GOT3 (cell line): ENCODE results near the gene CISD2.
A peak's percentile ranks its signal among the peaks of the same experiment; 100 is the strongest.
"Not testable (repeated sequence)": the region's sequence is repeated elsewhere in the genome, so short reads cannot be mapped to it uniquely, and the experiment has no call there.

Experiments
- DNase-seq: peaks from one replicate; lab custom pipeline; 2025; ENCODE audit warnings: mixed read lengths; lab: John Stamatoyannopoulos, UW

The CISD2 gene, protein sequence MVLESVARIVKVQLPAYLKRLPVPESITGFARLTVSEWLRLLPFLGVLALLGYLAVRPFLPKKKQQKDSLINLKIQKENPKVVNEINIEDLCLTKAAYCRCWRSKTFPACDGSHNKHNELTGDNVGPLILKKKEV

GRCh38 chr4:102868781-102869568 is at the start of gene CISD2:
TSS of gene CISD2 (plus strand) at chr4:102868992. CDS start at chr4:102869085, 93 bp downstream.
- DNase-seq: peak; percentile 68

- DNase-seq: not testable (repeated sequence)
Measured at GRCh38 chr4:102819100-102819499, 49.7 kb upstream of the CISD2 start.

GRCh38 chr4:102819588-102820365 is 49.0 kb upstream of the CISD2 start:
- no peak for DNase-seq

DNA sequence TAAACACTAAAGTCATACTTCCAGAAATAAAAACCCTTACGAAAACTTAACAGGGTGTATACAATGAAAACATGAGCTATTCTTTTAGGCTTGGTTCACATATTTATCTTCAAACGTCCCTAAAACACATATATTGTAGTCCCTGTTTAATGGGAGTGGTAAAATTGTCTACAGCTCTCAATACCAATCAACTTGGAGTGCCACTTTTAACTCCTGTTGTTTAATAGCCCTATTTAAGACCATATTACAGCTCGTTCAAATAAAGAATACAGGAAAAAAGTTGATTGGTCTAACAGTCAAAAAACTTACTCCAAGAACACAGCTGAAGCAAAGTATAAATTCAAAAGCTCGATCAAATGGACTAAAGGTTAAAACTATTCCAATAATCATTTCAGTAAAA is 45.3 kb upstream of the CISD2 start:
- DNase-seq: no peak

- DNase-seq: no peak
Measured at GRCh38 chr4:102823897-102824296, 44.9 kb upstream of the CISD2 start.

- no peak for DNase-seq
Measured at GRCh38 chr4:102824398-102824797, 44.4 kb upstream of the CISD2 start.

DNA sequence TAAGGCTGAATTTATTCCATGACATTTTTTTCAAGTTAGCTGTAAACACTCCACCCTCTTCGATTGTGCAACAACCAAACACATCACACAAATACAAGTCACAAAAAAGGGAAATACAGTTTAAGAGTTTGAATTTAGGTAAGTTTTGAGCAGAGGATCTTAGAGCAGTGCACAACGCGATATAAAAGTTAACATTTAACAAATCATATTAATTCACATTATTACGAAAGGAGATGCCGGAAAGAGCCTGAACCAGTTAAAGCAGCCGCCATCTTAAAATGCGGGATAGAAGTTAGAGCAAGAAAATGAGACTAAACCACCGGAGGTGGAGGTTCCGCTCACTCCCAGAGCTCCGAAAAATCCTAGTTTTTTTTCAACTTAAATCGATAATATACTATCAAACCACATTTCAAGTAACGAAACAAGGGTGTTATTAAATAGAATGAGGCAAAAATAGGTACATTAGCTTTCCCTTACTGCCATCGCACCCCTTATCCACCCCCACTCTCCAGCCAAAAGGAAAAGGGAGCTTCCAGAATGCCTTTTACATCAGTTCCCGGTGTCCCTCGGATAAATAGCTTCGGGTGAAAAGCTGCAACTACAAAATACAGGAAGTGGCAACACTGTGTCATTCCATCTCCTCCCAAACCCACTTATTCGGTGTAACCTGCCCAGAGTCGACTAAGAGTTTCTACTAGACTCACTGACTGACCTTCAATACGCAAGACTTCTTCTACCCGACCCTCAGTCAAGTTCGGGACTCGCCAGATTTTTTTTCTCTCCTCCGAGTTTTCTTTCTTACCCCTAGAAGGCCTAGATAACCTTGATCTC is 43.3 kb upstream of the CISD2 start:
- no peak for DNase-seq

GRCh38 chr4:102826105-102826889 is 42.5 kb upstream of the CISD2 start:
- DNase-seq: no peak

DNA sequence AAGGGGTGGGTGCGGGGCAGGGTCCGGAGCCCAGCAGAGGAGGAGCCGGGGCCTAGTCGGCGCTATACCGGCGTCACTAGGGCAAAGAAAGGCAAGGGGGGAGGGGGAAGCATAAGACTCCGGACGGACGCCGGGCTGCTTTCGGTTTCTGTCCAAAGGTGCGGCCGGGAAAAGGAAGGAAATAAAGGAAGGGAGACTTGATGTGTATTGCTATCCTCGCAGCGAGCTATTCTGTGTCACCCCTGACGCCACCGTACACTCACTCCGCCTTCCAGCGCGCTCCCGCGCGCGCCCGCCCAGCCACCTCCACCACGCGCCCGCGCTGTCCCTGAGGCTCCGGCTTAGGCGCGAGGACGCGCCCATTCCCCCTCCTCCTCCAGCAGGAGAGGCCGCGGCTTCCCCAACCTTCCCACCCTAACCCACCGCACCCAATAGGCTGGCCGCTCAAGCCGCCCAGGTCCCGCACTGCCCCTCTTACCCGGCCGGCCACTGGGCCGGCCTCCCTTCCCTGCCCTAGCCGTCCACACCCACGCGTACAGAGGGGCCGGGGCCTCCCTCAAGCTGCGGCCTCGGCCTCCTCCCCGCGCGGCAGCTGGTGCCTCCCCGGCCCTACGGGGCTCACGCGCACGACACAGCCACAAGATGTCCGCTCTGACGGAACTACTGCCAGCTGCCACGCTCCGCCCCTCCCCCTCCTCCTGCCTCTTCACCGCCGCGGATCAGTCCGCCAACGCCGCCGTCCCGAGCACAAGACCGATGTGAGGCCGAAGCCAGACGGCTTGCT is 41.7 kb upstream of the CISD2 start, which contains the start of gene UBE2D3:
Gene UBE2D3 (minus strand): TSS at position 662 of the 784 bp plus-strand sequence. CDS start 1,043 bp downstream, outside the sequence.
- DNase-seq: peak; percentile 84

GRCh38 chr4:102827674-102828496 is 40.9 kb upstream of the CISD2 start:
- peak; percentile 84 for DNase-seq

DNA sequence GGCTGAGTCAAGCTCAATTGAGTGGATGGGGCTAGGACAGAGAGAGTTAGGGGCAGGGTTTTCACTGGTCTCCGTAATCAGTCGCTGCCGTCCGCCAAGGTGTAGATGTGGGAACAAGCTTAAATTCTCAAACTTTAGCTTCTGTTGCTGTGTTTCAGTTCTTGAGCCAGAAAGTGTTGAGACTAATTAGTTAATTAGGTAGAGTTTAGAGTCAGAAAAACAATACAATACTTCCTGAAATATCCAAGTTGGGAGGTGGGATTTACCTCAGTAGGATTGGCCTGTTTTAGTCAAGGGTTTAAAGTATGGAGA is 40.3 kb upstream of the CISD2 start:
- DNase-seq: no peak

GRCh38 chr4:102829803-102830202 is 39.0 kb upstream of the CISD2 start:
- no peak for DNase-seq

GRCh38 chr4:102832105-102832504 is 36.7 kb upstream of the CISD2 start:
- DNase-seq: no peak

DNA sequence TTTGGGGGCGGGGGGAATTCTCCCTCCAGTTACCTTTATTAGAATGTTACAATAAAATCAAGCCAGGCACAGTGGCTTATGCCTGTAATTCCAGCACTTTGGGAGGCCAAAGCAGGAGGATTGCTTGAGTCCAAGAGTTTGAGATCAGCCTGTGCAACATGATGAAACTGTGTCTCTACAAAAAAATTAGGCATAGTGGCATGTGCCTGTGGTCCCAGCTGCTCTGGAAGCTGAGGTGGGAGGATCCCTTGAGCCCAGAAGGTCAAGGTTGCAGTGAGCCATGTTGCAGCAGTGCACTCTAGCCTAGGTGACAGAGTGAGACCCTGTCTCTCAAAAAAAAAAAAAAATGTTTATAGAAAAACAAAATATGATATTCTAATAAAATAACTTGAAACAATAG is 36.1 kb upstream of the CISD2 start:
- no peak for DNase-seq

DNA sequence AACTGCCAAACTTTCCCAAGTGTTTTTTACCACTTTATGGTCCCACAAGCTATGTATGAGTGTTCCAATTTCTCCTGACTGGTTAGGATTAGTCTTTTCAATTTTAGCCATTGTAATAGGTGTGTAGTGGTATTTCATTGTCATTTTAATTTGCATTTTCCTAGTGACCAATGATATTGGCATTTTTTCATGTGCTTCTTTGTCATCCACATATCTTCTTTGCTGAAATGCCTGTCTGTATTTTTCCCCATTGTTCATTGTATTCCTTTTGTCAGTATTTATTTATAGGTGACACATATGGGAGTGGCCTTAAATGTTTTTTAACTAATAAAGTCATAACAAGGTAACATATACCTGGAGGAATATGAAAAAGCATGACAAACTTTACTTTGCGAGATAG is 32.2 kb upstream of the CISD2 start:
- no peak for DNase-seq

DNA sequence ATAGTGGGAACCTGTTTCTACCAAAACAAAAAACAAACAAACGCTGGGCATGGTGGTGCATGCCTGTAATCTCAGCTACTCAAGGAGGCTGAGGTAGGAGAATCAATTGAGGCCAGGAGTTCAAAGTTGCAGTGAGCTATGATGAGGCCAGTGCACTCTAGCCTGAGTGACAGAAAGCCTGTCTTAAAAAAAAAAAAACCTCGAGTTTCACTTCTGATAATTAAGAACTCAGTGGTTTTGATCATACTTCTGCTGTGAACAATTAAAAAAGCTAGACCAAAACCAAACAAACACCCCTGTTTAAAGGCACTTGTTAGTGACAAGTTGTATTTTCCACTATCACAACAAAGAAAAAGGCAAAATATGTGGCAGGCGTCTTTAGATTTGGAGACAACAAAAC is 26.4 kb upstream of the CISD2 start:
- DNase-seq: no peak

GRCh38 chr4:102843273-102843672 is 25.5 kb upstream of the CISD2 start:
- no peak for DNase-seq

DNA sequence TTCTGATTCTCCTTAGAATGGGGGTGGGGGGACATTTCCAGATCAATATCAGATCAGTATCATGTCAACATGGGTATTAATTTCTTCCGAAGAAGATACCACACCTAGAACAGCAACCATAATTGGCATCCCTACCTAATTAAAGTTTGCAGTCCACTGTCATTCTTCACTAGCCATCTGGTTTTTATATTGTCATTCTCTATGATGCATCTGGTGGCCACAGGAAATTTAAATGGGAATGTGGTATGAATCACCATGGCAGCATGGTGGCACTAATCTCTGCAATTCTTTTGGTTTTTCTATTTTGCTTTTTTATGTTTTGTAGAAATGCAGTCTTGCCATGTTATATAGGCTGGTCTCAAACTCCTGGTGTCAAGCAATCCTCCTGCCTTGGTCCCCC is 24.9 kb upstream of the CISD2 start:
- DNase-seq: no peak

- DNase-seq: no peak
Measured at GRCh38 chr4:102847687-102848086, 21.1 kb upstream of the CISD2 start.
